Erythroblast (primary cell): ENCODE measurements around the gene PDXP.

ENCODE experiments used
- GATA1 ChIP-seq: IDR thresholded peaks from 2 replicates; pipeline ENCODE4 v1.6.1; 2011; ENCODE audit warnings: low read depth, mild to moderate bottlenecking, control low read depth, low read length, moderate library complexity
- POLR2A ChIP-seq: IDR thresholded peaks from 2 replicates; pipeline ENCODE4 v1.6.1; 2011; ENCODE audit warnings: mild to moderate bottlenecking, low read length

GRCh38 chr22:37632174-37633088 lies 26.1 kb upstream of the PDXP start:
- TF ChIP-seq POLR2A (no peak), GATA1 (no peak)
